Testis (tissue), 2 donors: ENCODE results near the gene PDE10A.

Source experiments
- CTCF ChIP-seq, 3 experiments: fragments of 450-650 bp in 2 of 3; fragments of 200-600 bp in 1 of 3; sonication (generic) in 1 of 3; IDR thresholded peaks; one replicate each; pipeline ENCODE4 v1.5.1; 2016 to 2019; ENCODE audit warnings: antibody characterized with exemption in 3 of 3, mild to moderate bottlenecking in 2 of 3, moderate library complexity in 1 of 3
- POLR2A ChIP-seq: fragments of 450-650 bp; IDR thresholded peaks from one replicate; pipeline ENCODE4 v1.6.1; 2017; ENCODE audit warnings: antibody characterized with exemption, mild to moderate bottlenecking, moderate library complexity

GRCh38 chr6:165298402-165298801 is 364.6 kb downstream of the PDE10A start:
- no peak for TF ChIP-seq CTCF (IDR thresholded peaks at IDR 0.05)
- no peak for TF ChIP-seq POLR2A
